Peyer's patch (tissue), 4 donors: ENCODE results near the gene EPO. TPM values are rescaled to one million over a fixed set of nuclear protein-coding genes. Genes with fewer than 3 reads are reported as not detected.
A peak's percentile ranks its signal among the peaks of the same experiment; 100 is the strongest.
"Not testable (repeated sequence)": the region's sequence is repeated elsewhere in the genome, so short reads cannot be mapped to it uniquely, and the experiment has no call there.

ENCODE experiments used
- DNase-seq, 3 donors: peaks; one replicate each; pipeline ENCODE4 v3.0.0-alpha.2; 2017 to 2019
- H3K27ac ChIP-seq, 4 donors: fragments of 200-600 bp; sonication (generic); one replicate each; pipeline ENCODE4 v1.5.1; 2016 to 2019
- H3K27me3 ChIP-seq, 2 donors: fragments of 200-600 bp; sonication (generic); one replicate each; pipeline ENCODE4 v1.5.1; 2019
- H3K36me3 ChIP-seq, 3 donors: fragments of 200-600 bp; sonication (generic); one replicate each; pipeline ENCODE4 v1.5.1; 2016 to 2019
- H3K4me1 ChIP-seq, 4 donors: fragments of 200-600 bp; sonication (generic); one replicate each; pipeline ENCODE4 v1.5.1; 2016 to 2019
- H3K4me3 ChIP-seq, 4 donors: fragments of 200-600 bp; sonication (generic); 1 replicate in 3 of 4; 2 replicates in 1 of 4; pipeline ENCODE4 v1.5.1; 2016 to 2019; ENCODE audit warnings: mild to moderate bottlenecking in 1 of 4
- H3K9me3 ChIP-seq, 4 donors: fragments of 200-600 bp; sonication (generic); one replicate each; pipeline ENCODE4 v1.5.1; 2016 to 2019; ENCODE audit warnings: mild to moderate bottlenecking in 1 of 4
- POLR2A ChIP-seq, 2 donors: fragments of 450-650 bp; IDR thresholded peaks; one replicate each; pipeline ENCODE4 v1.5.1; 2017; ENCODE audit warnings: antibody characterized with exemption in 2 of 2, mild to moderate bottlenecking in 2 of 2, moderate library complexity in 2 of 2
- total RNA-seq, 4 donors: library from RNA; depleted of rRNA; stranded (reverse); fragments of >200 nt; gene quantifications; one replicate each; pipeline ENCODE4 v1.1.0, GENCODE V29; 2016
- TF ChIP-seq, protein P1 (sequence below), 6 experiments: fragments of 450-650 bp in 4 of 6; fragments of 200-600 bp in 2 of 6; sonication (generic) in 1 of 6; IDR thresholded peaks; one replicate each; pipeline ENCODE4 v1.5.1; 2017 to 2019; ENCODE audit warnings: antibody characterized with exemption in 6 of 6, mild to moderate bottlenecking in 3 of 6, moderate library complexity in 1 of 6

EPO gene
- total RNA-seq, 4 donors from 2014 or later: not detected

DNA sequence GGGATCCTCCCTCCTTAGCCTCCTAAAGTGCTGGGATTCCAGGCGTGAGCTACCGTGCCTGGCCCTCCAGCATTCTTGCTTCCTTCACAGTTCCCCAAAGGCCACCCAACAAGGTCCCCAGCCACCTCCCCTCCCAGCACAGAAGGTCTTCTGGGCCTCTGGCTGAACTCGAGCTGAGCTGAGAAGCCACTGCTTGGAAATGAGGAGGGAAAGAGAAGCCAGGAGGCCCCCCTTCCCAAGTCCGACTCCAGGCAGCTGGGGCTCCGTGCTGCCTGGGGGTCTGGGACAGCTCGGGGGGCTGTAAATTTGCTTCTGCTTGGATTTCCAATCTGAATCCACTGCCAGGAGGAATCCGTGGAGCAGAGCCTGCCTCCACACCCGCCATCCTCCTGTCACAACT lies 5.5 kb upstream of the EPO start:
- Histone ChIP-seq H3K4me3 (no peak overlapping the region), H3K36me3 (no peaks in the 10 kb centered on the region), H3K4me1 (no peaks in the 10 kb centered on the region), H3K27ac (no peak overlapping the region), H3K27me3 (no peaks in the 10 kb centered on the region), H3K9me3 (no peaks in the 10 kb centered on the region)
- no peak for DNase-seq
- TF ChIP-seq, protein P1, sequence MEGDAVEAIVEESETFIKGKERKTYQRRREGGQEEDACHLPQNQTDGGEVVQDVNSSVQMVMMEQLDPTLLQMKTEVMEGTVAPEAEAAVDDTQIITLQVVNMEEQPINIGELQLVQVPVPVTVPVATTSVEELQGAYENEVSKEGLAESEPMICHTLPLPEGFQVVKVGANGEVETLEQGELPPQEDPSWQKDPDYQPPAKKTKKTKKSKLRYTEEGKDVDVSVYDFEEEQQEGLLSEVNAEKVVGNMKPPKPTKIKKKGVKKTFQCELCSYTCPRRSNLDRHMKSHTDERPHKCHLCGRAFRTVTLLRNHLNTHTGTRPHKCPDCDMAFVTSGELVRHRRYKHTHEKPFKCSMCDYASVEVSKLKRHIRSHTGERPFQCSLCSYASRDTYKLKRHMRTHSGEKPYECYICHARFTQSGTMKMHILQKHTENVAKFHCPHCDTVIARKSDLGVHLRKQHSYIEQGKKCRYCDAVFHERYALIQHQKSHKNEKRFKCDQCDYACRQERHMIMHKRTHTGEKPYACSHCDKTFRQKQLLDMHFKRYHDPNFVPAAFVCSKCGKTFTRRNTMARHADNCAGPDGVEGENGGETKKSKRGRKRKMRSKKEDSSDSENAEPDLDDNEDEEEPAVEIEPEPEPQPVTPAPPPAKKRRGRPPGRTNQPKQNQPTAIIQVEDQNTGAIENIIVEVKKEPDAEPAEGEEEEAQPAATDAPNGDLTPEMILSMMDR (IDR thresholded peaks at IDR 0.05): no peak
- no peak for TF ChIP-seq POLR2A (IDR thresholded peaks at IDR 0.05)

DNA sequence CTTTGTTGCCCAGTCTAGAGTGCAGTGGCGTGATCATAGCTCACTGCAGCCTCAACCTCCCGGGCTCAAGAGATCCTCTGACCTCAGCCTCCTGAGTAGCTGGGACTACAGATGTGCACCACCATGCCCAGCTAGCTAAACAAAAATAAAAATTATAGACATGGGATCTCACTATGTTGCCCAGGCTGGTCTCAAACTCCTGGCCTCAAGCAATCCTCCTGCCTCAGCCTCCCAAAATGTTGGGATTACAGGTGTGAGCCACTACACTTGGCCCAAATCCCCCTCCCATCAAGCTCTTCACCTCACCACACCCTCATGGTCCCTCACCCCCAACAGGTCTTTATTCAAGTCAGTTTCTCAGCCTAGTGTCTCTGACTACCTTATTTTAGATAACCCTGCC lies 3.2 kb upstream of the EPO start:
- H3K4me1 ChIP-seq: peaks cover 0 to 12% (median 0%) of the 10 kb centered on the region in 4 donors
- not testable (repeated sequence) for H3K4me3 ChIP-seq, H3K36me3 ChIP-seq, DNase-seq, H3K27ac ChIP-seq, H3K9me3 ChIP-seq
- peaks cover 0 to 16% of the 10 kb centered on the region in 2 donors for H3K27me3 ChIP-seq

DNA sequence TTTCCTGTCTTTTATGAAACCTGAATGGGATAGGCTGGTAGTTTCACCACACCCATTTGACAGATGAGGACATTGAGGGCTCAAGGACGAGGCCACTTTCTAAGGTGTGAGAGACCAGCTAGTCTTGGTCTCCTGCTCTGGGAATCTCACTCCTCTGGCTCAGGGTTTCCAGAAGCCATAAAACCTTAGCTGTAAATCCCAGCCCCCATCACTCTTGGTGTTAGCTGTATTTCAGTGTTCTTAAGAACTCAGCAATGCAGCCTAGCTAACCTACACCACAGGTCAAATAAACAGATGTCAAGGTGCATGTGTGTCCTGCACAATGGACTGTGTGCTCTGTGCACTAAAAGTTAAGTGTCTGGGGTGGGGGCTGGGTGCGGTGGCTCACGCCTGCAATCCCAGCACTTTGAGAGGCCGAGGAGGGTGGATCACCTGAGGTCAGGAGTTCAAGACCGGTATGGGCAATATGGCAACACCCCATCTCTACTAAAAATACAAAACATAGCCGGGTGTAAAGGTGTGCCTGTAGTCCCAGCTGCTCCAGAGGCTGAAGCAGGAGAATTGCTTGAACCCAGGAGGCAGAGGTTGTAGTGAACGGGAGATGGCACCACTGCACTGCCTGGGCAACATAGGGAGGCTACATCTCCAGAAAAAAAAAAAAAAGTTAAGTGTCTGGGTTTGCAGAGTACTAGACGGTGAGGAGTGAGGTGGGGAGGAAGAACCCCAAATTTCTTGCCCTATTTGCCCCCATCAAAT lies 567 bp upstream of the EPO start:
- Histone ChIP-seq H3K4me1 (peaks cover 0 to 12% (median 0%) of the 10 kb centered on the region in 4 donors), H3K36me3 (no peaks in the 10 kb centered on the region), H3K27ac (no peak overlapping the region), H3K9me3 (no peaks in the 10 kb centered on the region), H3K4me3 (no peak overlapping the region), H3K27me3 (peaks cover 0 to 16% of the 10 kb centered on the region in 2 donors)
- no peak for DNase-seq
- TF ChIP-seq, protein P1 (IDR thresholded peaks at IDR 0.05): peak in 1 of 6 experiments; percentile 8
- no peak for TF ChIP-seq POLR2A (IDR thresholded peaks at IDR 0.05)

DNA sequence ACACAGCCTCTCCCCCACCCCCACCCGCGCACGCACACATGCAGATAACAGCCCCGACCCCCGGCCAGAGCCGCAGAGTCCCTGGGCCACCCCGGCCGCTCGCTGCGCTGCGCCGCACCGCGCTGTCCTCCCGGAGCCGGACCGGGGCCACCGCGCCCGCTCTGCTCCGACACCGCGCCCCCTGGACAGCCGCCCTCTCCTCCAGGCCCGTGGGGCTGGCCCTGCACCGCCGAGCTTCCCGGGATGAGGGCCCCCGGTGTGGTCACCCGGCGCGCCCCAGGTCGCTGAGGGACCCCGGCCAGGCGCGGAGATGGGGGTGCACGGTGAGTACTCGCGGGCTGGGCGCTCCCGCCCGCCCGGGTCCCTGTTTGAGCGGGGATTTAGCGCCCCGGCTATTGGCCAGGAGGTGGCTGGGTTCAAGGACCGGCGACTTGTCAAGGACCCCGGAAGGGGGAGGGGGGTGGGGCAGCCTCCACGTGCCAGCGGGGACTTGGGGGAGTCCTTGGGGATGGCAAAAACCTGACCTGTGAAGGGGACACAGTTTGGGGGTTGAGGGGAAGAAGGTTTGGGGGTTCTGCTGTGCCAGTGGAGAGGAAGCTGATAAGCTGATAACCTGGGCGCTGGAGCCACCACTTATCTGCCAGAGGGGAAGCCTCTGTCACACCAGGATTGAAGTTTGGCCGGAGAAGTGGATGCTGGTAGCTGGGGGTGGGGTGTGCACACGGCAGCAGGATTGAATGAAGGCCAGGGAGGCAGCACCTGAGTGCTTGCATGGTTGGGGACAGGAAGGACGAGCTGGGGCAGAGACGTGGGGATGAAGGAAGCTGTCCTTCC lies 620 bp downstream of the EPO start:
- Histone ChIP-seq H3K9me3 (no peaks in the 10 kb centered on the region), H3K27ac (no peak overlapping the region), H3K4me1 (peaks cover 0 to 19% (median 0%) of the 10 kb centered on the region in 4 donors), H3K27me3 (peaks cover 0 to 16% of the 10 kb centered on the region in 2 donors), H3K4me3 (peak overlapping the region in 3 of 4 donors; percentile 6 to 19 (median 17)), H3K36me3 (no peaks in the 10 kb centered on the region)
- DNase-seq: no peak
- TF ChIP-seq, protein P1 (IDR thresholded peaks at IDR 0.05): no peak
- TF ChIP-seq POLR2A (IDR thresholded peaks at IDR 0.05): no peak

DNA sequence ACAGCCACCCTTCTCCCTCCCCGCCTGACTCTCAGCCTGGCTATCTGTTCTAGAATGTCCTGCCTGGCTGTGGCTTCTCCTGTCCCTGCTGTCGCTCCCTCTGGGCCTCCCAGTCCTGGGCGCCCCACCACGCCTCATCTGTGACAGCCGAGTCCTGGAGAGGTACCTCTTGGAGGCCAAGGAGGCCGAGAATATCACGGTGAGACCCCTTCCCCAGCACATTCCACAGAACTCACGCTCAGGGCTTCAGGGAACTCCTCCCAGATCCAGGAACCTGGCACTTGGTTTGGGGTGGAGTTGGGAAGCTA lies 1.2 kb downstream of the EPO start:
- H3K9me3 ChIP-seq: no peaks in the 10 kb centered on the region
- H3K27me3 ChIP-seq: peaks cover 0 to 16% of the 10 kb centered on the region in 2 donors
- TF ChIP-seq POLR2A (IDR thresholded peaks at IDR 0.05): no peak
- TF ChIP-seq, protein P1 (IDR thresholded peaks at IDR 0.05): no peak
- no peak for DNase-seq
- H3K36me3 ChIP-seq: no peaks in the 10 kb centered on the region
- H3K4me3 ChIP-seq: no peak overlapping the region
- H3K27ac ChIP-seq: no peak overlapping the region
- H3K4me1 ChIP-seq: peaks cover 0 to 19% (median 0%) of the 10 kb centered on the region in 4 donors
